Neural crest cell (in vitro differentiated cells): ENCODE data around the gene NT5C2. TPM values are rescaled to one million over a fixed set of nuclear protein-coding genes. Genes with fewer than 3 reads are reported as not detected.
"Not testable (repeated sequence)": the region's sequence is repeated elsewhere in the genome, so short reads cannot be mapped to it uniquely, and the experiment has no call there.

ENCODE experiments used
- DNase-seq: peaks from one replicate; pipeline ENCODE4 v3.0.0; 2021; ENCODE audit warnings: low read depth, mixed read lengths, low spot score
- H3K27ac Mint-ChIP-seq: one replicate; pipeline ENCODE4 v1.8.0; 2021; ENCODE audit warnings: mild to moderate bottlenecking, mixed read lengths; ENCODE audit not compliant: unreplicated experiment
- H3K27me3 Mint-ChIP-seq: 2 replicates; pipeline ENCODE4 v1.8.0; 2021; ENCODE audit warnings: low read depth, mild to moderate bottlenecking, mixed read lengths
- H3K36me3 Mint-ChIP-seq: 2 replicates; pipeline ENCODE4 v1.8.0; 2021; ENCODE audit warnings: low read depth, mild to moderate bottlenecking, mixed read lengths
- H3K4me1 Mint-ChIP-seq: 2 replicates; pipeline ENCODE4 v1.8.0; 2021; ENCODE audit warnings: mixed read lengths
- H3K4me3 Mint-ChIP-seq: one replicate; pipeline ENCODE4 v1.8.0; 2021; ENCODE audit warnings: mild to moderate bottlenecking, mixed read lengths
- H3K9me3 Mint-ChIP-seq: 2 replicates; pipeline ENCODE4 v1.8.0; 2021; ENCODE audit warnings: mixed read lengths
- total RNA-seq: library from RNA; stranded (reverse); gene quantifications from 2 replicates; pipeline ENCODE4 v1.2.1, GENCODE V29; 2021
- TF ChIP-seq, protein P1 (sequence below): fragments of 200-600 bp; sonication (generic); conservative IDR thresholded peaks from 2 replicates; pipeline ENCODE4 v1.5.0; 2021; ENCODE audit warnings: antibody characterized with exemption, mild to moderate bottlenecking

Gene NT5C2
- total RNA-seq, 1 donor from 2014 or later, result 71.3 TPM

DNA sequence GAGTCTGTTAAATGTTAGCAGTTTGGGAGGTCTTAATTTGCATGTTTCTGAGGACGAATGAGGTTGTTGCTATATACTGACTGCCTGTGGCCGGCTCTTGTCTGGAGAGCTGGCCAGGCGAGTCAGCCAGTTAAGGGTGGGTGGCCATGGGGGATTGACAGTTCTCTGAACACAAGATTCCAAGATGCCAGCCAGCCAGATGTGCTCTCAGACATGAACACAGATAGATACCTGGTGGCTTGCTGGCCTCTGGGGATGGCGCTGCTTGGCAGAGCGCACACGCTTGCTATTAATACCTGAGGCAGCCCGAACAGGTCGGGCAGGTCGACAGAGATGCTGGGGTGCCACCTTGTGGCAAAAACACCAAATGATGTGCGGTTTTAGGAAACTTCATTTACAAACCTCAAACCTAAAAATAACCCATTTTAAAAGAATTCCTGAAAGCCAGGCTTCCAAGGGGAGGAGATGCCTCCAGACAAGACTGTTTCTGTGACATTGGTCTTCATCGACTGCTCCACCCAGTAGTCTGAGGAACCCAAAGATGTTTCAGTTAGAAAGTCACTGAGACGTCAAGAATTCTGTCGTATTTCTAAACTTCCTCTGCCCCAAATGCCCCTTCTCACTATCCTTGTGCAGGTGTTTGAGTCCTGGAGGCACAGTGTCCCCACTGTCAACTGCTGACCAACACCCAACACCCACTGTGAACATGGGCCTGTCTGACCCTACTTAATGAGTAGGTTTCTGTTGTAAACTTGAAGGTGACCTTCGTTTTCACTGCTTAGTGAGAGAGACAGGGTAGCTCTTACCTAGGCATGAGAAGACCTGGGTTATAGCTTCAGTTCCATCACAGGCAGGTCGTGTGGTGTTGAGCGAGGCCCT is 123.4 kb downstream of the NT5C2 start:
- Mint-ChIP-seq H3K9me3 (no peaks in the 10 kb centered on the region), H3K27me3 (no peaks in the 10 kb centered on the region), H3K36me3 (no peaks in the 10 kb centered on the region), H3K4me3 (no peak overlapping the region), H3K4me1 (no peaks in the 10 kb centered on the region), H3K27ac (no peak overlapping the region)
- TF ChIP-seq, protein P1, sequence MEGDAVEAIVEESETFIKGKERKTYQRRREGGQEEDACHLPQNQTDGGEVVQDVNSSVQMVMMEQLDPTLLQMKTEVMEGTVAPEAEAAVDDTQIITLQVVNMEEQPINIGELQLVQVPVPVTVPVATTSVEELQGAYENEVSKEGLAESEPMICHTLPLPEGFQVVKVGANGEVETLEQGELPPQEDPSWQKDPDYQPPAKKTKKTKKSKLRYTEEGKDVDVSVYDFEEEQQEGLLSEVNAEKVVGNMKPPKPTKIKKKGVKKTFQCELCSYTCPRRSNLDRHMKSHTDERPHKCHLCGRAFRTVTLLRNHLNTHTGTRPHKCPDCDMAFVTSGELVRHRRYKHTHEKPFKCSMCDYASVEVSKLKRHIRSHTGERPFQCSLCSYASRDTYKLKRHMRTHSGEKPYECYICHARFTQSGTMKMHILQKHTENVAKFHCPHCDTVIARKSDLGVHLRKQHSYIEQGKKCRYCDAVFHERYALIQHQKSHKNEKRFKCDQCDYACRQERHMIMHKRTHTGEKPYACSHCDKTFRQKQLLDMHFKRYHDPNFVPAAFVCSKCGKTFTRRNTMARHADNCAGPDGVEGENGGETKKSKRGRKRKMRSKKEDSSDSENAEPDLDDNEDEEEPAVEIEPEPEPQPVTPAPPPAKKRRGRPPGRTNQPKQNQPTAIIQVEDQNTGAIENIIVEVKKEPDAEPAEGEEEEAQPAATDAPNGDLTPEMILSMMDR, result peak; percentile 80
- peak; percentile 37 for DNase-seq

DNA sequence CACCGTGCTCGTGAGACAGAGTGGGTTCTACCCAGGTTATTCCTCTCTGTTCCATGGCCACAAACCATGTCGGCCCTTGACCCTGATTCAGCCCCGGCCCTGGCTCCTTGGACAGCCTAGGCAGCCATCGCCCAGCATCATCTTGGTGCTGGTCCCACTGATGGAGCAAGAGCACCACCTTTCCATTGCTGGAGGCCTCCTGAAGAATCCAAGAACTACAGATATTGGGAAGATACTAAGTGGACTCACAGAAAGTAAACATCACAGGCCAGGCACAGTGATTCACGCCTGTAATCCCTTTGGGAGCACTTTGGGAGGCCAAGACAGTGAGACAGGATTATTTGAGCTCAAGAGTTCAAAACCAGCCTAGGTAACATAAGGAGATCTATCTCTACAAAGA is 125.1 kb downstream of the NT5C2 start:
- H3K4me1 Mint-ChIP-seq, result no peaks in the 10 kb centered on the region
- H3K27ac Mint-ChIP-seq, result no peak overlapping the region
- H3K4me3 Mint-ChIP-seq, result no peak overlapping the region
- DNase-seq, result no peak
- H3K9me3 Mint-ChIP-seq, result no peaks in the 10 kb centered on the region
- TF ChIP-seq, protein P1, result no peak
- no peaks in the 10 kb centered on the region for H3K27me3 Mint-ChIP-seq
- no peaks in the 10 kb centered on the region for H3K36me3 Mint-ChIP-seq

DNA sequence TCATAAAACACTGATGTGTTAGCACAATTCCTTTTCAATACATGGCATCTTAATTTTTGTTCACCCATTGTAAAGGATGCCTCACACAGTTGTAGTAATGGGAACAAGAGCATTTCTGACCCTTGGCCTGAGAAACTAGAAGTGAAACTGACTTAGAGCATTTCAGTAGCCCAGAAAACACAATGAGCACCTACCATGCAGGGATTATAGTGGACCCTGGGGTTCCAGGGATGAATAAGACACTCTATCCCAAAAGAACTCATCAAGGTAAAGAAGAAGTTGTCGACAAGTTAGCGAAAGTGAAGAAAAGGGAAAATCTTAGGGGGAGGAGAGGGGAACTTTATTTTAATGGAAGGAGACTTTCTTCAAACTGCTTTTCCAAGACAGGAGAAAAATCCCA is 125.6 kb downstream of the NT5C2 start:
- no peaks in the 10 kb centered on the region for H3K27me3 Mint-ChIP-seq
- DNase-seq, result no peak
- TF ChIP-seq, protein P1, result no peak
- no peak overlapping the region for H3K4me3 Mint-ChIP-seq
- no peaks in the 10 kb centered on the region for H3K4me1 Mint-ChIP-seq
- H3K36me3 Mint-ChIP-seq, result no peaks in the 10 kb centered on the region
- H3K27ac Mint-ChIP-seq, result no peak overlapping the region
- no peaks in the 10 kb centered on the region for H3K9me3 Mint-ChIP-seq

DNA sequence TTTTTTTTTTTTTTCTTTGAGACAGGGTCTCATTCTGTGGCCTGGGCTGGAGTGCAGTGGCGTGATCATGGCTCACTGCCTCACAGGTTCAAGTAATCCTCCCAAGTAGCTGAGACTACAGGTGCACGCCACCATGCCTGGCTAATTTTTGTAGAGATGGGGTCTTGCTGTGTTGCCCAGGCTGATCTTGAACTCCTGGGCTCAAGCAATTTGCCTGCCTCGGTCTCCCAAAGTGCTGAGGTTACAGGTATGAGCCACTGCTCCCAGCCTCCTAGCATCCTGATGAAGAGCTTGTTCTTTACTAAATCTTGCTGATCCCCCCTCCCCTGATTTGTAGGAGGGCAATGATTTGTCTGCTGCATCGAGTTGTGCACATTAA is 126.0 kb downstream of the NT5C2 start:
- not testable (repeated sequence) for H3K27ac Mint-ChIP-seq, H3K36me3 Mint-ChIP-seq, H3K4me1 Mint-ChIP-seq, H3K27me3 Mint-ChIP-seq, DNase-seq, H3K4me3 Mint-ChIP-seq, H3K9me3 Mint-ChIP-seq

DNA sequence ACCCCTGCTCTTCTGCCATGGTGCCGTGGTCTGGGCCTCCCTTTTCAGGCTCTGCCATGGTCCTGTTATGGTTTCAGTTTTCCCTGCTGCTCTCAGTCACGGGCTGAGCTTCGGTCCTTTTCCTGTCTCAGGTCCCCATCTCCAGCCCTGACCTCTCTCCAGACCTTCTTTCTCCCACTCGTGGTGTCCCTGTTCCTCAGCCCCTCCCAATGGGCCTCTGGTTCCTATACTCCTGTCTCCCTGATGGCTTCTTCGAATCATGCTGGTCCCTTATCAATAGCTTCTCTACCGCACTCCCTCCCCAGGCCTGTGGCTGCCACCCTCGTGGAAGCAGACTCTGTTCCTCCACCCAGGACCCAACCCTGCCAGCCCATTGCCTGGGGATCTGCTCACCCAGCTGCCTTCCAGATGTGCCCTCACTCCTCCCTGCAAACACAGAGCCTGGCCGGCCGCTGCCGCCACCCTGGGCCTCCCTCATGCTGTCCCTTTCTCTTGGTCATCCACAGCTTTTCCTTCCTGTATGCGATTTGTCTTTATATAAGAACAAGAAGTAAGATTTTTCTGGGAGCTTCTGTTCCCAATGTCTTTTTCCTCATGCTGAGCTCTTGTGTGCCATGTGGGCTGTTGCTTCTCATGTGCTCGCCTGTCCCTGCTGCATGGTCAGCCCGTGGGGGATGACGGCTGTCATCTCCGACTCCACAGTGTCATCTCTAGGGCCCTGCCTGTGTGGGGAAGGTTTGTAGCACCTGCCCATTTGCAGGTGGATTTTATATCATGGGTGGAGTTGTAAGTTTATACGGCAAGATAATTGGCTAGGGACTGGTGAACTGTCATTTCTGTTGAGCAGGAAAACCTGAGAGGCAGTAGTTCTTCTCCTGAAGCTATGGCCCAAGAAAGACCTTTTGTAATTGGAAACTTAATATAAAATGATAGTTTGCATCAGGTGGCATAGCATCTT is 126.7 kb downstream of the NT5C2 start:
- Mint-ChIP-seq H3K27me3 (no peaks in the 10 kb centered on the region), H3K9me3 (no peaks in the 10 kb centered on the region), H3K36me3 (no peaks in the 10 kb centered on the region), H3K27ac (peak overlapping the region; percentile 65), H3K4me3 (no peak overlapping the region), H3K4me1 (no peaks in the 10 kb centered on the region)
- TF ChIP-seq, protein P1, result no peak
- DNase-seq, result no peak

DNA sequence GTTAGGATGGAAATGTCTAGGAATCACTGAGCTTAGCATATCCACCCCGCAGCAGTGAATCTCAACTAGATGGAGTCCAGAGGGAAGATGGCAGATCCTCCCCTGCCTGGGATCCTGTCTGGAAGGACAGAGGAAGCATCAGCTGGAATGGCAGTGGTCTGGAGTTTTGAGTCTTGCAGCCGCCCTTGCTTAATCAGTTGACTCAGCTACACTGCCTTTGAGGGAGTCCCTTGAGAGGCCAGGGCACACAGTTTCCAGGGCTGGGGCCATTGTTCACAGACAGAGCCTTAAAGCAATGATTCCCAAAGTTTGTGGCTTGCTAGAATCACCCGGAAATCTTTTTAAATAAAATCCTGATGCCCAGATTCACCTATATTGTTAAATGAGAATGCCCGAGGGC is 128.1 kb downstream of the NT5C2 start:
- Mint-ChIP-seq H3K27ac (no peak overlapping the region), H3K4me1 (no peaks in the 10 kb centered on the region)

More for the DNA sequence above, 128.1 kb downstream of the NT5C2 start:
- DNase-seq, result no peak
- no peaks in the 10 kb centered on the region for H3K9me3 Mint-ChIP-seq
- no peaks in the 10 kb centered on the region for H3K27me3 Mint-ChIP-seq
- no peaks in the 10 kb centered on the region for H3K36me3 Mint-ChIP-seq
- no peak overlapping the region for H3K4me3 Mint-ChIP-seq
- TF ChIP-seq, protein P1, result no peak
